HepG2 (cell line): ENCODE data around the gene SLC16A3. TPM values are rescaled to one million over a fixed set of nuclear protein-coding genes. Genes with fewer than 3 reads are reported as not detected.
A peak's percentile ranks its signal among the peaks of the same experiment; 100 is the strongest.

Source experiments
- DNMT3B ChIP-seq: conservative IDR thresholded peaks from 2 replicates; pipeline ENCODE4 v1.6.1; 2016; ENCODE audit warnings: missing biosample characterization, control low read depth
- PTBP1 ChIP-seq: fragments of 200-400 bp; formaldehyde crosslinking; IDR thresholded peaks from 2 replicates; pipeline ENCODE4 v1.6.1; 2018; ENCODE audit warnings: low read length, low read depth; ENCODE audit not compliant: poor library complexity, severe bottlenecking
- ZBTB40 ChIP-seq, 2 experiments: fragments of 450-650 bp in 1 of 2; sonication (generic) in 1 of 2; formaldehyde crosslinking in 1 of 2; IDR thresholded peaks; 2 replicates each; pipeline versions ENCODE4 v1.6.1 to v1.8.0; 2016 to 2022; ENCODE audit warnings: antibody characterized with exemption in 1 of 2, mild to moderate bottlenecking in 1 of 2, missing genetic modification reagents in 1 of 2
- ZNF121 ChIP-seq: sonication (generic); formaldehyde crosslinking; IDR thresholded peaks from 2 replicates; pipeline ENCODE4 v1.5.0; 2020; ENCODE audit warnings: mild to moderate bottlenecking, missing genetic modification reagents
- ZNF782 ChIP-seq: sonication (generic); formaldehyde crosslinking; IDR thresholded peaks from 2 replicates; pipeline ENCODE4 v1.4.0; 2020; ENCODE audit warnings: missing genetic modification reagents, mild to moderate bottlenecking, borderline replicate concordance
- polyA plus RNA-seq, 8 experiments: library from polyadenylated mRNA; depleted of rRNA in 3 of 8; stranded (reverse) in 7 of 8; unstranded in 1 of 8; fragments of >200 nt; fragmentation: Illumina TruSeq in 4 of 8; extraction: Trizol in 4 of 8; gene quantifications; 2 replicates each; pipeline versions ENCODE4 v1.2.1 to v1.2.3, GENCODE V29; 2011 to 2016; ENCODE audit warnings: low read depth in 4 of 8, missing spikeins in 1 of 8, mixed read lengths in 1 of 8; ENCODE audit not compliant: insufficient read depth in 1 of 8
- total RNA-seq, 5 experiments: library from RNA; depleted of rRNA; stranded (reverse); fragments of >200 nt; fragmentation: Illumina TruSeq; extraction: Trizol; gene quantifications; 2 replicates each; pipeline ENCODE4 v1.2.3, GENCODE V29; 2016; ENCODE audit warnings: low read depth in 1 of 5

Gene SLC16A3
- total and polyA plus RNA-seq, 2 of the 13 experiments (the other 11 are each of a cell fraction or from before 2014, with no cell fraction given) = 242 to 349 TPM

- no peak for TF ChIP-seq ZBTB40 (IDR thresholded peaks at IDR 0.05)
- no peak for TF ChIP-seq ZBTB40 (CRISPR knock-in tag; IDR thresholded peaks at IDR 0.05)
- no peak for TF ChIP-seq PTBP1
- peak; percentile 74 for TF ChIP-seq ZNF121 (CRISPR knock-in tag)
- no peak for TF ChIP-seq DNMT3B
- no peak for TF ChIP-seq ZNF782 (CRISPR knock-in tag)
These were observed 8.8 kb upstream of the SLC16A3 start (continued) for GRCh38 chr17:82219753-82220709.
